Gastrocnemius medialis (tissue), 4 donors: ENCODE measurements around the gene PALM3.

Source experiments
- CTCF ChIP-seq, 5 experiments: fragments of 450-650 bp in 3 of 5; fragments of 200-600 bp in 2 of 5; sonication (generic) in 2 of 5; IDR thresholded peaks in 4 of 5; conservative IDR thresholded peaks in 1 of 5; 1 replicate in 4 of 5; 2 replicates in 1 of 5; pipeline ENCODE4 v1.5.1; 2016 to 2019; ENCODE audit warnings: antibody characterized with exemption in 5 of 5, mild to moderate bottlenecking in 3 of 5, moderate library complexity in 3 of 5
- POLR2A ChIP-seq, 2 donors: fragments of 450-650 bp; IDR thresholded peaks; one replicate each; pipeline ENCODE4 v1.6.1; 2017; ENCODE audit warnings: antibody characterized with exemption in 2 of 2, mild to moderate bottlenecking in 2 of 2, moderate library complexity in 2 of 2

- TF ChIP-seq CTCF (IDR thresholded peaks at IDR 0.05 in 4 of 5, conservative IDR thresholded peaks at IDR 0.05 in 1 of 5) (no peak), POLR2A (IDR thresholded peaks at IDR 0.05) (no peak)
Observed at GRCh38 chr19:14081797-14082674, 20.2 kb upstream of the PALM3 start.
